ENCODE results near the gene B4GALT1. TPM values are rescaled to one million over a fixed set of nuclear protein-coding genes. Genes with fewer than 3 reads are reported as not detected.

Gene B4GALT1, protein sequence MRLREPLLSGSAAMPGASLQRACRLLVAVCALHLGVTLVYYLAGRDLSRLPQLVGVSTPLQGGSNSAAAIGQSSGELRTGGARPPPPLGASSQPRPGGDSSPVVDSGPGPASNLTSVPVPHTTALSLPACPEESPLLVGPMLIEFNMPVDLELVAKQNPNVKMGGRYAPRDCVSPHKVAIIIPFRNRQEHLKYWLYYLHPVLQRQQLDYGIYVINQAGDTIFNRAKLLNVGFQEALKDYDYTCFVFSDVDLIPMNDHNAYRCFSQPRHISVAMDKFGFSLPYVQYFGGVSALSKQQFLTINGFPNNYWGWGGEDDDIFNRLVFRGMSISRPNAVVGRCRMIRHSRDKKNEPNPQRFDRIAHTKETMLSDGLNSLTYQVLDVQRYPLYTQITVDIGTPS
- 1.8 TPM for total RNA-seq

DNA sequence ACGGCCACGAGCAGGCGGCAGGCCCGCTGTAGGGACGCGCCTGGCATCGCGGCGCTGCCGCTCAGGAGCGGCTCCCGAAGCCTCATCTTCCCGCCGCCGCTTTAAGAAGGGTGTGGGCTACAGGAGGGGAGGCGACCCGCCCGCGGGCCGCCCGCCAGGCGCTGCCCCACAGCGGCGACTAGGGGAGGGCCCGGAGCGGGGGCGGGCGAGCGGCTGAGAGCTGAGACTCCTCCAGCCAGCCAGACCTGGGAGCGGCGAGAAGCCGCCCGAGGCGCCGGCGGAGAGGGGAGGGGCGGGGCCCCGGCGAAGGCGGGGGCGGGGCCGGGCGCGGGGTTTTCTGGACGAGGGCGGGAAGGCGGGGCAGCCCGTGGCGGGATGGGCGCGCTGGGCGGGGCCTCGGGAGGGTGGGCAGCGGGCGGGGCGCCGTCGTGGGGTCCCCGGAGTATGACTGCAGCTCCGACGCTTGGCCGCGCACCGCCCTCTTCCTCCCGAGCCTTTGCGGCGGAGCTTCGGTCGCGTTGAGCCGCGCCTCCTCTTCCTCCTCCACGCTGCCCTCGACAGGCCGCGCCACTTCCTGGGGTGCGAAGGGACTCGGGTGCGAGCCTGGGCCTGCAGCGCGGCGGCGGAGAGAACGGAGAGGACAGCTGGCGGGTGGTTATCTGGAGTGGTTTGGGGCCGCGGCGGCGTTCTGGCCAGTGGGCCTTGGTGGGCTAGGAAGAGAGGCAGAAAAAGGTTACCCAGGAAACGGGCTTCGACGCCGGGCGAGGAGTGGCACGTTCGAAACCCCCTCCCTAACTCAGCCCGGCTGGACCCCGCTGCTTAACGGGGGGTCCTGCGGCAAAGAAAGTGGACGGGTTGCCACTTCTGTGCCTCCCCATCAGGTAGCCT is at the start of gene B4GALT1:
TSS of gene B4GALT1 (minus strand) at position 253 of the 888 bp plus-strand sequence. CDS start at position 86, 167 bp downstream.

DNA sequence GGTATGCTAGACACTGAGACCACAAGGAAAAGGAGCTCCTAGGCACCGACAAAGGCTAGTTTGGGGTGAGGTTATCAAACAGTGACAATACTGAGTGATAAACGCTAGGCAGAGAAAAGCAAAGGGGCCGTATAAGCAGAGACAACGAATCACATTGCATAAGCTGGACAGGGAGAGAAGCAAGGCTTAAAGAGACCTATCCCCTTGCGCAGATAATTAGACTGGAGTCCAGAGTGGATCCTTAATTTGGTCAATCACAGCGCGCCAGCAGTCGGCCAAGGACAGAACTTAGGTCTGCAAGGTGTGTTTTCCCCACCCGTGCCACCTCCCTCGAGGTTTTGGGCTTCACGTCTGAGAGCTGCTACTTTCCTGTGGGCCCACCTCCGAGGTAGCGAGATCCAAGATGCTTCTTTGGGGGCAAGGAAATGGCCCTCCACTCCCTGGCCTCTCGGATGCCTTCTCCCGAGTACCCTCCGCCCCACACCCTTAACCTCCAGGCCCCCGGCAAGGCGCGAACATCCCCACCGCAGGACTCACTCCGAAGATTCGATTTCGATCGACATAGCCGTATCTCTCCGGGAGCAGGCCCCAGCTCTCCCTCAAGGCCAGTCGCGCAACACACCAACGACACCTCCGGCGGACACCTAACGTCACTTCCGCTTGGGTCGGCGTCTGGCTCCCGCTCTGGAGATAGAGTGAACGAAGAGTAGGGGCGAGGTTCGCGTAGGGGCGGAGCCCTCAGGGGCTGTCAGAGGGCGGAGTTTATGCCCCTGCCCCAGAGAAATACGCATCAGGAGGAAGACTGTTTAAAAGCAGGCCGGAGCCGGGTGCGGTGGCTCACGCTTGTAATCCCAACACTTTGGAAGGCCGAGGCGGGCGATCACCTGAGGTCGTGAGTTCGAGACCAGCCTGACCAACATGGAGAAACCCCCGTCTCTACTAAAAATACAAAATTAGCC is 90.8 kb downstream of the B4GALT1 start, which contains the start of gene SMU1:
TSS of gene SMU1 (minus strand) at position 629 of the 959 bp plus-strand sequence. CDS start at position 563, 66 bp downstream.

Small RNAs within 50 kb of the gene (small RNA-seq; reads per million reads assigned to genes)
- gene RNU4ATAC15P = not detected

Other genes starting within 250 kb of the B4GALT1 start
- 32.5 TPM for gene APTX, start 165.7 kb downstream of the B4GALT1 start, total RNA-seq
- 296 TPM for gene DNAJA1, start 142.1 kb downstream of the B4GALT1 start, total RNA-seq
- 45.7 TPM for gene SMU1, start 90.7 kb downstream of the B4GALT1 start, total RNA-seq
- not detected for gene SPINK4, start 72.8 kb upstream of the B4GALT1 start, total RNA-seq
- gene BAG1, start 97.4 kb upstream of the B4GALT1 start, total RNA-seq = 42.2 TPM
- 101 TPM for gene CHMP5, start 97.7 kb upstream of the B4GALT1 start, total RNA-seq
- 21.2 TPM for gene NFX1, start 123.2 kb upstream of the B4GALT1 start, total RNA-seq
- not detected for gene AQP7, start 235.2 kb upstream of the B4GALT1 start, total RNA-seq

Measured in diencephalon (tissue), 1 donor.